22Rv1 (cell line): Measurements from ENCODE around the gene TNNI3K.

Experiments used
- H3K27ac ChIP-seq: fragments of 450-650 bp; 2 replicates; pipeline ENCODE4 v1.5.1; 2017
- CTCF ChIP-seq: fragments of 450-650 bp; IDR thresholded peaks from 2 replicates; pipeline ENCODE4 v1.5.1; 2017; ENCODE audit warnings: mild to moderate bottlenecking
- ZFX ChIP-seq: fragments of 450-650 bp; IDR thresholded peaks from 2 replicates; pipeline ENCODE4 v1.6.1; 2017; ENCODE audit warnings: antibody characterized with exemption, borderline replicate concordance

TNNI3K gene

GRCh38 chr1:74407902-74408301 is 172.7 kb downstream of the TNNI3K start:
- H3K27ac ChIP-seq = no peak overlapping the region
- TF ChIP-seq ZFX = no peak
- no peak for TF ChIP-seq CTCF

- no peak overlapping the region for H3K27ac ChIP-seq
- no peak for TF ChIP-seq ZFX
- no peak for TF ChIP-seq CTCF
Measured at GRCh38 chr1:74412244-74412643, 177.1 kb downstream of the TNNI3K start.

- no peak for TF ChIP-seq ZFX
- TF ChIP-seq CTCF = no peak
- H3K27ac ChIP-seq = no peak overlapping the region
Measured at GRCh38 chr1:74415935-74416334, 180.7 kb downstream of the TNNI3K start.

DNA sequence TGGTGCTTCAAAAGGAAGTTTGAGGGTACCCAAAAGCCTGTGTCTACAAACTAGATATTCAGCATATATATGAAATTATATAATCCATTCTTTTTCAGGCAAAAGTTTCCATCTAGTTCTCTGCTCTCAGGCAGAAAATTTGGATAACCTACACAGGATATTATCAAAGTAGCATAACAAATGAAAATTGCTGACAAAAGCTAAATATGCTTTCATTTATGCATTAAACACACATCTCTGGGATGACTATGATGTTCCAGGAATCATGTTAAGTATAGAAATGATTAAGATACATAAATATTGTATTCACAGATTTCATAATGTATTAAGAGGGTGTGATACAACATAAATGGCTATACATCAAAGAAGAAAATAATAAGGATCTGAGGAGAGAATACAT is 184.4 kb downstream of the TNNI3K start:
- TF ChIP-seq ZFX (no peak), CTCF (no peak)
- H3K27ac ChIP-seq = no peak overlapping the region

GRCh38 chr1:74420467-74420866 is 185.3 kb downstream of the TNNI3K start:
- no peak overlapping the region for H3K27ac ChIP-seq
- no peak for TF ChIP-seq CTCF
- TF ChIP-seq ZFX = no peak

DNA sequence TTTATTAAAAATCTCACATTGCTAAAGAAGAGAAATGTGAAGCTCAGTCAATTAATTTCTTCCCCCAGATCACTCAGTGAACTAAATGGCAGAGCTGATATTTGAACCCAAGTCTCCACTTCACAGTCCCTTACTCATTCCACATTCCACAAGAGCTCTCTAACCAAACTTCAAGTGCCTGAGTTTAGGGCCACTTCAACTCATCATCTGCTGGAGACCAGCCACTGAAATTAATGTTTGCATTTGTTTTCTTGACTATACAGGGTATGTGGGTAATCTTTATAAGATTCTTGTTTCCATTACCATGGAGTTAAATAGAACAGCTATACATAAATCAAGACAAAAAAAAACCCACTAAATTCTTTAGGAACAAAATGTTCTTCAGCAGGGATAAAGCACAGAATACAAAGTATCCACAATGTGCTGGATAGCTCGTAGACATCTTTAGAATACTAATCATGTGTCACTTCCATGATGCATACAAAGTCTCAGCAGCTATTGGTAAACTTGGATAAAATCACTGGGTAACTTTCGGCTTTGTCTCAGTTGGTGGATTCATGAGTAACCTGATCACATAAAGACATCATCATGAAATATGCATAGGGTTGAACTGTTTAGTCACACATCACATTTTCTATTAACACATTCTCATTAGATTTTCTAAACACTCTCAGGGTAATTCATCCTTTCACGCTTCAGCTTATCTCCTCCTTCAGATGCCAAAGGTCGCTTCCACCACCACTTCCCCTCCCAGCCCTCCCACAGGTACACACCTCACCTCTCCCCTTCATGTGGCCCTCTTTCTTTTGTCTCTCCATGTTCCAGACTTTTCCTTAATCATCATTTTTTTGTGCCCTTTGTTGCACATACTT is 187.5 kb downstream of the TNNI3K start:
- no peak overlapping the region for H3K27ac ChIP-seq
- TF ChIP-seq ZFX (no peak), CTCF (no peak)

DNA sequence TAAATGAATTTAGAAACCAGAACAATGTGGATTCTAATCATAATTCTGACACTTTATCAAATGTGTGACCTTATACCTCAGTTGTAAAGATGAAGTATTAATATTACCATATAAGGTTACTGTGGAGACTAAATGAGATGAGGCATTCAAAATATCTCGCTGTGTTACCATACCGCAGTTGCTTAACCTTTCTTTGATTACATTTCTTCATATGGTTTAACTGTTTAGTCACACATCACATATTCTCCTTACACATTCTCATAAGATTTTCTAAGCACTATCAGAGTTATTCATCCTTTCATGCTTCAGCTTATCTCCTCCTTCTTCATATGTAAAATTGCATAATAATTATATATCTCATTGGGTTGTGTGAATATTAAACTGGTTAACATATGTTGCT is 188.3 kb downstream of the TNNI3K start:
- TF ChIP-seq ZFX = no peak
- TF ChIP-seq CTCF = no peak

More for the DNA sequence above, 188.3 kb downstream of the TNNI3K start:
- H3K27ac ChIP-seq = no peak overlapping the region
